GM12878 (cell line): ENCODE data around the gene AKAP13. TPM values are rescaled to one million over a fixed set of nuclear protein-coding genes. Genes with fewer than 3 reads are reported as not detected.

Source experiments
- ATAC-seq: fragments of 200-7000 bp; cut with Tn5 transposase; 3 replicates; pipeline ENCODE4 v1.9.1; 2020; ENCODE audit warnings: mild to moderate bottlenecking, moderate library complexity
- BruUV-seq: library from RNA; stranded (reverse); fragments of 400-500 nt; replicated peaks from 2 replicates; lab custom pipeline; 2021; lab: Mats Ljungman, UMichigan
- CTCF ChIA-PET: fragments of 300-600 bp; sonication (Branson Sonifier 250); formaldehyde crosslinking; extraction: SDS; loops from one replicate; lab custom pipeline; 2021; ENCODE audit warnings: inconsistent platforms; lab: Yijun Ruan, JAX
- POLR2A ChIA-PET: fragments of 350-600 bp; formaldehyde crosslinking; extraction: SDS; loops from one replicate; lab custom pipeline; 2021; ENCODE audit warnings: inconsistent platforms; lab: Charles Lee
- RAD21 ChIA-PET: fragments of 300-600 bp; sonication (Branson Sonifier 250); formaldehyde crosslinking; loops from one replicate; lab custom pipeline; 2023; ENCODE audit warnings: antibody characterized with exemption; ENCODE audit not compliant: unreplicated experiment; lab: Charles Lee
- SMC1A ChIA-PET: fragments of 300-600 bp; sonication (Branson Sonifier 250); formaldehyde crosslinking; loops from one replicate; lab custom pipeline; 2023; ENCODE audit not compliant: unreplicated experiment, uncharacterized antibody; lab: Charles Lee
- DNase-seq: peaks from one replicate; pipeline ENCODE4 v3.0.0-alpha.2; 2011; ENCODE audit warnings: low read depth, low spot score
- FAIRE-seq: peaks from 3 replicates; lab custom pipeline; 2011; peaks lifted over from hg19 to GRCh38; lab: Jason Lieb, UNC
- H2AFZ ChIP-seq: 2 replicates; pipeline ENCODE4 v1.6.0; 2011; ENCODE audit warnings: low read depth, low read length, control low read depth; ENCODE audit not compliant: control insufficient read depth
- H3K27ac ChIP-seq: 2 replicates; pipeline ENCODE4 v1.5.1; 2011; ENCODE audit warnings: control low read depth; ENCODE audit not compliant: control insufficient read depth, insufficient read depth
- H3K27me3 ChIP-seq, 2 experiments: replicated peaks in 1 of 2; 2 replicates each; pipeline versions ENCODE4 v1.6.0 to v1.6.1; 2011; ENCODE audit warnings: low read length in 1 of 2; ENCODE audit not compliant: control insufficient read depth in 2 of 2, insufficient read depth in 2 of 2
- H3K36me3 ChIP-seq, 2 experiments: 2 replicates each; pipeline ENCODE4 v1.5.1; 2011; ENCODE audit warnings: low read length in 1 of 2; ENCODE audit not compliant: control insufficient read depth in 2 of 2, insufficient read depth in 2 of 2
- H3K4me1 ChIP-seq: 2 replicates; pipeline ENCODE4 v1.6.1; 2011; ENCODE audit warnings: mild to moderate bottlenecking, low read length, moderate library complexity, mixed read lengths; ENCODE audit not compliant: control insufficient read depth, insufficient read depth
- H3K4me2 ChIP-seq: 2 replicates; pipeline ENCODE4 v1.6.0; 2011; ENCODE audit warnings: control low read depth; ENCODE audit not compliant: control insufficient read depth, insufficient read depth
- H3K4me3 ChIP-seq: fragments of 200-600 bp; sonication (generic); 2 replicates; pipeline ENCODE4 v1.5.1; 2016
- H3K79me2 ChIP-seq: 2 replicates; pipeline ENCODE4 v1.6.0; 2011; ENCODE audit warnings: low read length; ENCODE audit not compliant: control insufficient read depth, insufficient read depth
- H3K9ac ChIP-seq: 2 replicates; pipeline ENCODE4 v1.8.0; 2011; ENCODE audit warnings: low read length, control low read depth, mixed read lengths; ENCODE audit not compliant: control insufficient read depth, insufficient read depth
- H3K9me3 ChIP-seq: replicated peaks from 3 replicates; pipeline ENCODE4 v1.5.1; 2011; ENCODE audit warnings: mild to moderate bottlenecking, low read length; ENCODE audit not compliant: control insufficient read depth, insufficient read depth
- H4K20me1 ChIP-seq: 2 replicates; pipeline ENCODE4 v1.6.0; 2011; ENCODE audit not compliant: control insufficient read depth, insufficient read depth
- CBFB ChIP-seq: IDR thresholded peaks from 2 replicates; pipeline ENCODE4 v1.6.1; 2016; ENCODE audit warnings: antibody characterized with exemption, low read depth
- CREB1 ChIP-seq: IDR thresholded peaks from 2 replicates; pipeline ENCODE4 v1.6.1; 2012; ENCODE audit warnings: low read depth, mild to moderate bottlenecking, inconsistent platforms
- CREM ChIP-seq: IDR thresholded peaks from 2 replicates; pipeline ENCODE4 v1.6.1; 2014; ENCODE audit warnings: antibody characterized with exemption, low read depth
- EZH2 ChIP-seq: IDR thresholded peaks from 2 replicates; pipeline ENCODE4 v1.6.1; 2012; ENCODE audit warnings: low read depth, mild to moderate bottlenecking, control low read depth, inconsistent platforms, low read length, borderline replicate concordance; ENCODE audit not compliant: control insufficient read depth
- GATAD2B ChIP-seq: fragments of 450-650 bp; conservative IDR thresholded peaks from 2 replicates; pipeline ENCODE4 v1.6.1; 2017; ENCODE audit warnings: low read depth, mild to moderate bottlenecking, moderate library complexity
- IKZF2 ChIP-seq, 2 experiments: fragments of 450-650 bp; IDR thresholded peaks; 2 replicates each; pipeline ENCODE4 v1.6.1; 2017; ENCODE audit warnings: mild to moderate bottlenecking in 2 of 2, moderate library complexity in 2 of 2
- JUND ChIP-seq: IDR thresholded peaks from 2 replicates; pipeline ENCODE4 v1.6.1; 2012; ENCODE audit warnings: low read depth, mild to moderate bottlenecking, low read length, improper control_type of control experiment, moderate library complexity
- KDM1A ChIP-seq: fragments of 200-600 bp; sonication (generic); IDR thresholded peaks from 2 replicates; pipeline ENCODE4 v1.6.1; 2016; ENCODE audit warnings: borderline replicate concordance
- RB1 ChIP-seq: fragments of 450-650 bp; formaldehyde crosslinking; IDR thresholded peaks from 2 replicates; pipeline ENCODE4 v1.6.1; 2017; ENCODE audit warnings: mild to moderate bottlenecking, borderline replicate concordance
- SMAD1 ChIP-seq: fragments of 450-650 bp; IDR thresholded peaks from 2 replicates; pipeline ENCODE4 v1.6.1; 2018; ENCODE audit warnings: mild to moderate bottlenecking, low read depth; ENCODE audit not compliant: partially characterized antibody
- SPI1 ChIP-seq: IDR thresholded peaks from 2 replicates; pipeline ENCODE4 v1.6.1; 2011; ENCODE audit warnings: low read depth, mild to moderate bottlenecking, low read length, moderate library complexity, borderline replicate concordance; ENCODE audit not compliant: insufficient read depth
- STAT3 ChIP-seq: IDR thresholded peaks from 2 replicates; pipeline ENCODE4 v1.6.1; 2011; ENCODE audit warnings: low read depth, low read length, improper control_type of control experiment
- TCF3 ChIP-seq: IDR thresholded peaks from 2 replicates; pipeline ENCODE4 v1.6.1; 2012; ENCODE audit warnings: low read depth, mild to moderate bottlenecking, low read length, borderline replicate concordance; ENCODE audit not compliant: insufficient read depth
- USF1 ChIP-seq: IDR thresholded peaks from 2 replicates; pipeline ENCODE4 v1.6.1; 2011; ENCODE audit warnings: borderline replicate concordance, low read depth, mild to moderate bottlenecking, moderate library complexity, mixed read lengths, low read length; ENCODE audit not compliant: insufficient read depth; ENCODE audit errors: extremely low read length
- ZBED1 ChIP-seq: IDR thresholded peaks from 2 replicates; pipeline ENCODE4 v1.6.1; 2016; ENCODE audit warnings: borderline replicate concordance
- in situ Hi-C: fragments of 300-500 bp; cut with MboI; formaldehyde crosslinking; loops from 9 replicates; pipeline ENCODE4 v1.14.3; 2018; ENCODE audit warnings: mixed read lengths
- intact Hi-C: fragments of 100-400 bp; cut with micrococcal nuclease; formaldehyde crosslinking; loops from one replicate; pipeline ENCODE4 v1.14.2; 2022; ENCODE audit not compliant: unreplicated experiment
- polyA plus RNA-seq, 11 experiments: library from polyadenylated mRNA; depleted of rRNA in 4 of 11; unstranded in 6 of 11; stranded (reverse) in 5 of 11; fragments of >200 nt; fragmentation: Nextera tagmentation in 4 of 11; fragmentation: Illumina TruSeq in 1 of 11; extraction: Ambion mirVana in 4 of 11; extraction: Trizol in 1 of 11; gene quantifications; 1 replicate in 1 of 11; 2 replicates in 10 of 11; pipeline versions ENCODE4 v1.2.1 to v1.2.3, GENCODE V29; 2011 to 2016; ENCODE audit warnings: inconsistent platforms in 2 of 11, missing spikeins in 2 of 11, low read depth in 1 of 11
- total RNA-seq, 4 experiments: library from RNA; depleted of rRNA in 3 of 4; stranded (reverse); fragments of >200 nt in 3 of 4; fragmentation: Illumina TruSeq in 1 of 4; extraction: Trizol in 1 of 4; gene quantifications; 2 replicates each; pipeline versions ENCODE4 v1.2.1 to v1.2.3, GENCODE V29; 2013 to 2021
- TF ChIP-seq, protein P1 (sequence below): fragments of 450-650 bp; IDR thresholded peaks from 2 replicates; pipeline ENCODE4 v1.6.1; 2016; ENCODE audit warnings: mild to moderate bottlenecking
- TF ChIP-seq, protein P2 (sequence below): fragments of 450-650 bp; conservative IDR thresholded peaks from 2 replicates; pipeline ENCODE4 v1.6.1; 2017; ENCODE audit warnings: mild to moderate bottlenecking, moderate library complexity
- TF ChIP-seq, protein P3 (sequence below): IDR thresholded peaks from 2 replicates; pipeline ENCODE4 v1.6.1; 2011; ENCODE audit warnings: low read depth, mild to moderate bottlenecking, low read length, moderate library complexity, borderline replicate concordance; ENCODE audit errors: extremely low read depth

Gene AKAP13
- total and polyA plus RNA-seq, 10 of the 15 experiments (the other 5 are each of a cell fraction or from before 2014, with no cell fraction given): 14.4 to 74.9 (median 55.1) TPM

DNA sequence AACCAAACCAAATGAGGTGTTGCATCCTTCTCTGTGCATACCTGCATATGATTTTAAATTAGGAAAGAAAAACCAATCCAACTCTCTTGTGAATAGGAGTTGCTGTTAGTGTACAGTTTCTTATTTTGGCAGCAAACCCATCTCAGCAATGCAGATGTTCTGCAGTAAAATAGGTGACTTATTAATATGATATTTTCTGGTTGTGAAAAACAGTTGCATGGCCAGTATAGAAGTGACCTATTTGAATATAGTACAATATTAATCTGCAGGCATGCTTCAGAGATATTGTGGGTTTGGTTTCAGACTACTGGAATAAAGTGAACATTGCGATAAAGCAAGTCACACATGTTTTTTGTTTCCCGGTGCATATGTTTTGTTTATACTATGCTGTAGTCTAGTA is 42.2 kb downstream of the AKAP13 start (continued):
- TF ChIP-seq, protein P1, sequence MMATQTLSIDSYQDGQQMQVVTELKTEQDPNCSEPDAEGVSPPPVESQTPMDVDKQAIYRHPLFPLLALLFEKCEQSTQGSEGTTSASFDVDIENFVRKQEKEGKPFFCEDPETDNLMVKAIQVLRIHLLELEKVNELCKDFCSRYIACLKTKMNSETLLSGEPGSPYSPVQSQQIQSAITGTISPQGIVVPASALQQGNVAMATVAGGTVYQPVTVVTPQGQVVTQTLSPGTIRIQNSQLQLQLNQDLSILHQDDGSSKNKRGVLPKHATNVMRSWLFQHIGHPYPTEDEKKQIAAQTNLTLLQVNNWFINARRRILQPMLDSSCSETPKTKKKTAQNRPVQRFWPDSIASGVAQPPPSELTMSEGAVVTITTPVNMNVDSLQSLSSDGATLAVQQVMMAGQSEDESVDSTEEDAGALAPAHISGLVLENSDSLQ: no peak
- TF ChIP-seq, protein P2, sequence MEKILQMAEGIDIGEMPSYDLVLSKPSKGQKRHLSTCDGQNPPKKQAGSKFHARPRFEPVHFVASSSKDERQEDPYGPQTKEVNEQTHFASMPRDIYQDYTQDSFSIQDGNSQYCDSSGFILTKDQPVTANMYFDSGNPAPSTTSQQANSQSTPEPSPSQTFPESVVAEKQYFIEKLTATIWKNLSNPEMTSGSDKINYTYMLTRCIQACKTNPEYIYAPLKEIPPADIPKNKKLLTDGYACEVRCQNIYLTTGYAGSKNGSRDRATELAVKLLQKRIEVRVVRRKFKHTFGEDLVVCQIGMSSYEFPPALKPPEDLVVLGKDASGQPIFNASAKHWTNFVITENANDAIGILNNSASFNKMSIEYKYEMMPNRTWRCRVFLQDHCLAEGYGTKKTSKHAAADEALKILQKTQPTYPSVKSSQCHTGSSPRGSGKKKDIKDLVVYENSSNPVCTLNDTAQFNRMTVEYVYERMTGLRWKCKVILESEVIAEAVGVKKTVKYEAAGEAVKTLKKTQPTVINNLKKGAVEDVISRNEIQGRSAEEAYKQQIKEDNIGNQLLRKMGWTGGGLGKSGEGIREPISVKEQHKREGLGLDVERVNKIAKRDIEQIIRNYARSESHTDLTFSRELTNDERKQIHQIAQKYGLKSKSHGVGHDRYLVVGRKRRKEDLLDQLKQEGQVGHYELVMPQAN: no peak
- TF ChIP-seq CREB1: no peak
- TF ChIP-seq, all 136 proteins: peak for 0

DNA sequence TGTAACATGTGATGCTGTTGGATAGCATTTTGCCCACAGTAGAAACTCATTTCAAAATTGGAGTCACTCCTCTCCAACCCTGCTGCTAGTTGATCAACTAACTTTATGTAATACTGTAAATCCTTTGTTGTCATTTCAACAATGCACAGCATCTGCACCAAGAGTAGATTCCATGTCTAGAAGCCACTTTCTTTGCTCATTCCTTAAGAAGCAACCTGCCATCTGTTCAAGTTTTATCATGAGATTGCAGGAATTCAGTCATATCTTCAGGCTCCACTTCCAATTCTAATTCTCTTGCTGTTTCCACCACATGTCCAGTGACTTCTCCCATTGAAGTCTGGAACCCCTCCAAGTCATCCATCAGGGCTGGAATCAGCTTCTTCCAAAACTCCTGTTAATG is 42.9 kb downstream of the AKAP13 start:
- no peak for FAIRE-seq
- ChIA-PET POLR2A (interaction anchor here (1.2 to 1.4 kb wide), 2 partner anchors 40 to 48 kb away, joined by 3 read pairs; no protein-coding TSS in a partner anchor), SMC1A (interaction anchor here (1.4 to 2.1 kb wide), 4 partner anchors 10 to 127 kb away, joined by 6 to 13 read pairs (median 10); no protein-coding TSS in a partner anchor)
- in situ Hi-C loops: no loop called here
- intact Hi-C loops: no loop called here
- DNase-seq: no peak
- Histone ChIP-seq H3K27me3 (no peaks in the 10 kb centered on the region), H4K20me1 (no peaks in the 10 kb centered on the region; the same call in 1 of the 2 replicates), H3K36me3 (no peaks in the 10 kb centered on the region; a peak in 1 of 4 replicates)
- no peak for TF ChIP-seq TCF3
- TF ChIP-seq STAT3: no peak
- no peak for TF ChIP-seq SPI1
- TF ChIP-seq, protein P3, sequence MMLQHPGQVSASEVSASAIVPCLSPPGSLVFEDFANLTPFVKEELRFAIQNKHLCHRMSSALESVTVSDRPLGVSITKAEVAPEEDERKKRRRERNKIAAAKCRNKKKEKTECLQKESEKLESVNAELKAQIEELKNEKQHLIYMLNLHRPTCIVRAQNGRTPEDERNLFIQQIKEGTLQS: no peak
- no peak for TF ChIP-seq ZBED1
- no peak for TF ChIP-seq GATAD2B
- TF ChIP-seq JUND: no peak
- TF ChIP-seq CREM: no peak
- no peak for TF ChIP-seq CBFB
- TF ChIP-seq RB1: no peak
- no peak for TF ChIP-seq SMAD1
- TF ChIP-seq USF1: no peak
- no peak for TF ChIP-seq EZH2
- no peak for TF ChIP-seq IKZF2 (IDR thresholded peaks at IDR 0.05)
- no peak for TF ChIP-seq KDM1A
- TF ChIP-seq, all 136 proteins: peak for 0
- Histone ChIP-seq H3K9me3 (no peaks in the 10 kb centered on the region; the same call in 1 of the 3 replicates), H3K9ac (no peak overlapping the region), H3K79me2 (peaks cover 79% of the 10 kb centered on the region), H3K4me2 (no peak overlapping the region), H3K4me1 (peaks cover 25% of the 10 kb centered on the region), H2AFZ (no peak overlapping the region), H3K27ac (no peak overlapping the region), H3K4me3 (no peak overlapping the region)
- no TSS peak for BruUV-seq
- ChIA-PET CTCF (interaction anchor here (0.9 to 2.3 kb wide), 2 partner anchors 9 to 17 kb away, joined by 3 to 24 read pairs; no protein-coding TSS in a partner anchor), RAD21 (interaction anchor here (1.0 to 1.3 kb wide), 3 partner anchors 42 to 127 kb away, joined by 3 to 4 read pairs (median 3); no protein-coding TSS in a partner anchor)
- ATAC-seq: no peak
